HCT116 (cell line): ENCODE data around the gene FBXL17. TPM values are rescaled to one million over a fixed set of nuclear protein-coding genes. Genes with fewer than 3 reads are reported as not detected.

ENCODE experiments used
- ATAC-seq: fragments of 200-7000 bp; cut with Tn5 transposase; 2 replicates; pipeline ENCODE4 v1.9.1; 2020; ENCODE audit warnings: mild to moderate bottlenecking, moderate library complexity
- BruUV-seq: library from RNA; stranded (reverse); fragments of 400-500 nt; replicated peaks from 2 replicates; lab custom pipeline; 2021; lab: Mats Ljungman, UMichigan
- CTCF ChIA-PET: fragments of 300-600 bp; sonication (Branson Sonifier 250); formaldehyde crosslinking; loops from one replicate; lab custom pipeline; 2021; ENCODE audit warnings: antibody characterized with exemption; lab: Charles Lee
- POLR2A ChIA-PET: fragments of 300-600, 350-600 bp; sonication (Branson Sonifier 250); formaldehyde crosslinking; loops from one replicate; lab custom pipeline; 2021; ENCODE audit warnings: antibody characterized with exemption; lab: Charles Lee
- RAD21 ChIA-PET, 2 experiments: fragments of 300-600 bp; sonication (Branson Sonifier 250); formaldehyde crosslinking; loops; one replicate each; lab custom pipeline; 2023; ENCODE audit warnings: low total read pairs in 2 of 2; ENCODE audit not compliant: uncharacterized antibody in 2 of 2, unreplicated experiment in 2 of 2, low non-redundant PET in 1 of 2; lab: Charles Lee
- DNase-seq: peaks from one replicate; pipeline ENCODE4 v3.0.0-alpha.2; 2010; ENCODE audit warnings: low read depth, low spot score
- H2AFZ ChIP-seq: fragments of 200-600 bp; shearing (Covaris generic), sonication (generic); 2 replicates; pipeline ENCODE4 v1.6.1; 2017; ENCODE audit warnings: low read depth, mixed run types, mixed read lengths, antibody characterized with exemption, low read length; ENCODE audit not compliant: poor library complexity, severe bottlenecking
- H3K27ac ChIP-seq: 2 replicates; pipeline ENCODE4 v1.5.1; 2012; ENCODE audit warnings: low read depth, low read length
- H3K27me3 ChIP-seq: fragments of 200-600 bp; sonication (generic); 2 replicates; pipeline ENCODE4 v1.6.1; 2016; ENCODE audit warnings: mixed run types, low read length, mixed read lengths; ENCODE audit not compliant: insufficient read depth
- H3K36me3 ChIP-seq, 2 experiments: fragments of 200-500 bp in 1 of 2; fragments of 200-600 bp in 1 of 2; sonication (Bioruptor generic) in 1 of 2; sonication (generic) in 1 of 2; 2 replicates each; pipeline versions ENCODE4 v1.5.1 to v1.6.1; 2014 to 2016; ENCODE audit warnings: low read length in 2 of 2, inconsistent platforms in 1 of 2, mixed read lengths in 1 of 2, mixed run types in 1 of 2; ENCODE audit not compliant: insufficient read depth in 2 of 2, control insufficient read depth in 1 of 2
- H3K4me1 ChIP-seq, 2 experiments: fragments of 200-600 bp in 1 of 2; sonication (generic) in 1 of 2; 2 replicates each; pipeline versions ENCODE4 v1.5.1 to v1.6.1; 2012 to 2017; ENCODE audit warnings: low read length in 2 of 2, inconsistent platforms in 1 of 2, mild to moderate bottlenecking in 1 of 2, mixed read lengths in 1 of 2, mixed run types in 1 of 2, moderate library complexity in 1 of 2; ENCODE audit not compliant: insufficient read depth in 2 of 2, control insufficient read depth in 1 of 2
- H3K4me2 ChIP-seq: fragments of 200-600 bp; sonication (generic); 2 replicates; pipeline ENCODE4 v1.6.1; 2017; ENCODE audit warnings: mixed run types, low read length, mixed read lengths
- H3K4me3 ChIP-seq, 2 experiments: fragments of 200-600 bp in 1 of 2; sonication (generic) in 1 of 2; replicated peaks in 1 of 2; 2 replicates each; pipeline ENCODE4 v1.5.1; 2011 to 2016; ENCODE audit warnings: low read length in 2 of 2, control low read depth in 1 of 2, low read depth in 1 of 2, mild to moderate bottlenecking in 1 of 2, mixed read lengths in 1 of 2, mixed run types in 1 of 2
- H3K79me2 ChIP-seq: fragments of 200-600 bp; sonication (generic); 2 replicates; pipeline ENCODE4 v1.6.1; 2017; ENCODE audit warnings: mild to moderate bottlenecking, mixed run types, low read length, moderate library complexity, mixed read lengths; ENCODE audit not compliant: insufficient read depth
- H3K9ac ChIP-seq: fragments of 200-600 bp; sonication (generic); 2 replicates; pipeline ENCODE4 v1.6.1; 2016; ENCODE audit warnings: low read length, mixed read lengths
- H3K9me2 ChIP-seq: fragments of 200-600 bp; sonication (generic), shearing (Covaris generic); 2 replicates; pipeline ENCODE4 v1.6.1; 2017; ENCODE audit warnings: mixed run types, mild to moderate bottlenecking, moderate library complexity; ENCODE audit not compliant: insufficient read depth
- H3K9me3 ChIP-seq, 2 experiments: fragments of 200-500 bp in 1 of 2; fragments of 200-600 bp in 1 of 2; sonication (Bioruptor generic) in 1 of 2; sonication (generic) in 1 of 2; 2 replicates each; pipeline ENCODE4 v1.6.1; 2014 to 2017; ENCODE audit warnings: low read length in 2 of 2, mixed read lengths in 2 of 2, inconsistent platforms in 1 of 2, low read depth in 1 of 2, mild to moderate bottlenecking in 1 of 2, mixed run types in 1 of 2, moderate library complexity in 1 of 2; ENCODE audit not compliant: control insufficient read depth in 1 of 2, insufficient read depth in 1 of 2
- H4K20me1 ChIP-seq: fragments of 200-600 bp; sonication (generic), shearing (Covaris generic); 2 replicates; pipeline ENCODE4 v1.6.1; 2017; ENCODE audit warnings: mixed run types, mild to moderate bottlenecking, moderate library complexity; ENCODE audit not compliant: insufficient read depth
- CBX3 ChIP-seq: IDR thresholded peaks from 2 replicates; pipeline ENCODE4 v1.6.1; 2012; ENCODE audit warnings: low read depth
- CEBPB ChIP-seq: IDR thresholded peaks from 2 replicates; pipeline ENCODE4 v1.6.1; 2012; ENCODE audit warnings: low read depth
- EGR1 ChIP-seq: IDR thresholded peaks from 2 replicates; pipeline ENCODE4 v1.6.1; 2012; ENCODE audit warnings: low read depth
- FOSL1 ChIP-seq: IDR thresholded peaks from 2 replicates; pipeline ENCODE4 v1.6.1; 2012; ENCODE audit warnings: low read depth
- JUND ChIP-seq: IDR thresholded peaks from 2 replicates; pipeline ENCODE4 v1.6.1; 2012
- POLR2AphosphoS5 ChIP-seq: IDR thresholded peaks from 2 replicates; pipeline ENCODE4 v1.6.1; 2011; ENCODE audit warnings: mild to moderate bottlenecking, low read depth, low read length, moderate library complexity
- RAD21 ChIP-seq: IDR thresholded peaks from 2 replicates; pipeline ENCODE4 v1.6.1; 2012; ENCODE audit warnings: low read depth, mild to moderate bottlenecking
- SIN3A ChIP-seq: IDR thresholded peaks from 2 replicates; pipeline ENCODE4 v1.6.1; 2012; ENCODE audit warnings: low read depth
- SRF ChIP-seq: IDR thresholded peaks from 2 replicates; pipeline ENCODE4 v1.6.1; 2012; ENCODE audit warnings: low read depth
- TCF7L2 ChIP-seq: IDR thresholded peaks from 2 replicates; pipeline ENCODE4 v1.7.0; 2011; ENCODE audit warnings: borderline replicate concordance, inconsistent platforms; ENCODE audit not compliant: insufficient read depth, insufficient read length; ENCODE audit errors: extremely low read depth
- YY1 ChIP-seq: IDR thresholded peaks from 2 replicates; pipeline ENCODE4 v1.6.1; 2011; ENCODE audit warnings: low read length, low read depth, moderate library complexity, mild to moderate bottlenecking; ENCODE audit not compliant: insufficient replicate concordance; ENCODE audit errors: extremely low read depth
- ZNF274 ChIP-seq: fragments of 200-500 bp; sonication (Bioruptor generic); IDR thresholded peaks from 2 replicates; pipeline ENCODE4 v1.6.1; 2014; ENCODE audit warnings: mild to moderate bottlenecking, low read depth, low read length, inconsistent platforms
- intact Hi-C: fragments of 100-400 bp; cut with micrococcal nuclease; formaldehyde crosslinking; loops from 2 replicates; pipeline ENCODE4 v1.10.0; 2022
- total RNA-seq: library from RNA; stranded (reverse); gene quantifications from one replicate; pipeline ENCODE4 v1.2.1, GENCODE V29; 2021; ENCODE audit not compliant: unreplicated experiment
- TF ChIP-seq, protein P1 (sequence below): IDR thresholded peaks from 2 replicates; pipeline ENCODE4 v1.6.1; 2012
- TF ChIP-seq, protein P2 (sequence below), 3 experiments: fragments of 200-600 bp in 1 of 3; sonication (generic) in 1 of 3; IDR thresholded peaks in 2 of 3; conservative IDR thresholded peaks in 1 of 3; 2 replicates each; pipeline ENCODE4 v1.5.1; 2012 to 2017; ENCODE audit warnings: low read depth in 2 of 3, low read length in 2 of 3, antibody characterized with exemption in 1 of 3, borderline replicate concordance in 1 of 3, control low read depth in 1 of 3, mild to moderate bottlenecking in 1 of 3, mixed read lengths in 1 of 3, mixed run types in 1 of 3, moderate library complexity in 1 of 3; ENCODE audit not compliant: insufficient read depth in 1 of 3
- TF ChIP-seq, protein P3 (sequence below): IDR thresholded peaks from 2 replicates; pipeline ENCODE4 v1.6.1; 2012
- TF ChIP-seq, protein P4 (sequence below): IDR thresholded peaks from 2 replicates; pipeline ENCODE4 v1.6.1; 2012; ENCODE audit warnings: low read depth

Gene FBXL17
- total RNA-seq, 1 experiment from 2014 or later: 9.4 TPM

DNA sequence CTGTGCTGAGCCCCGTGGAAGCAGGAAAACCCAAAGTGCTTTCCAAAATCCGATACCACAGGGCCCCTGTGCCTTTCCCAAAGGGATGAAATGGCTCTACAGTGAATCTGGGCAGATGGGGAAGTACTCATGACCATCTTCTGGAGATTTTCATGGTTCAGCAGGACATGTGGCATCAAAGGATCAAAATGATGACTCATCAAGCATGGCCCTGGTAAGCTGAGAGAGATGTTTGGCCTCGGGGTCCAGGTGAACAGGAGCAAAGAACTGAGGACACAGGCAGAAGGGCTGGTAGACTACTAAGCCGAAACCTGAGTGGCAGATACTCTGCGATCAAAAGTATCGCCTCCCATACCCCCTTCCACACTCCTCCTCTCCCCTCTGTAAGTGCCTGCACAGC is 551.1 kb downstream of the FBXL17 start:
- intact Hi-C loops: no loop called here
- no TSS peak for BruUV-seq
- CTCF ChIA-PET: no interaction called here

DNA sequence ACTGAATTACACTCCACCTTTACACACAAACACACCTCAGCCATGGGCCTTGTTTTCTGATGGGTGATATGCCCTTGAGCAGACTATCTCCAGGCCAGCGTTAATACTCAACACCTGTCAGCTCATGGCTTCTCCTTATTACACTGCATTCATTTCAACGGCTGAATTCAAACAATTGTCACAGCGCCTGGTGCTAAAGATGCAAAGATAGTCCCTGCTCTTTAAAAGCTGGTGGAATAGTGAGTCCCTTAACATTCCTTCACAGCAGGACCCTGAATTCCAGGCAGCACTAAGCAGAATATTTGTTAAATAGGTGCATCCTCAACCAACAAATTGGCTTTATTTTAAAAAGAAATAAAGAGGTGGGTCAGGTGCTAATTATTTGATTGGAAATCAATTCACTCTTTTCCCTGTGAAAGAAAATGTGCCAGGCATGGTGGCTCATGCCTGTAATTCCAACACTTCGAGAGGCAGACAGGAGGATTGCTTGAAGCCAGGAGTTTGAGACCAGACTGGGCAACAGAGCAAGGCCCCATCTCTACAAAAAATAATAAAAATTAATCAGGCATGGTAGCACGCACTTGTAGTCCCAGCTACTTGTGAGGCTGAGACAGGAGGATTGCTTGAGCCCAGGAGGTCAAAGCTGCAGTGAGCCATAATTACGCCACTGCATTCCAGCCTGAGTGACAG is 555.4 kb downstream of the FBXL17 start:
- Histone ChIP-seq H3K4me2 (no peak overlapping the region), H2AFZ (no peak overlapping the region), H3K27ac (no peak overlapping the region), H3K9ac (no peak overlapping the region), H3K9me2 (no peaks in the 10 kb centered on the region), H3K9me3 (no peaks in the 10 kb centered on the region), H3K79me2 (no peaks in the 10 kb centered on the region), H4K20me1 (no peaks in the 10 kb centered on the region), H3K27me3 (no peaks in the 10 kb centered on the region), H3K4me1 (no peaks in the 10 kb centered on the region), H3K4me3 (no peak overlapping the region), H3K36me3 (no peaks in the 10 kb centered on the region)
- ChIA-PET CTCF (no interaction called here), POLR2A (no interaction called here), RAD21 (no interaction called here)
- BruUV-seq: no TSS peak
- no peak for ATAC-seq
- no peak for DNase-seq
- intact Hi-C loops: no loop called here
- TF ChIP-seq CBX3 (no peak), CEBPB (no peak), EGR1 (no peak), JUND (no peak), ZNF274 (no peak), TCF7L2 (no peak), YY1 (no peak), POLR2AphosphoS5 (no peak), SRF (no peak), SIN3A (no peak)
- TF ChIP-seq, protein P1, sequence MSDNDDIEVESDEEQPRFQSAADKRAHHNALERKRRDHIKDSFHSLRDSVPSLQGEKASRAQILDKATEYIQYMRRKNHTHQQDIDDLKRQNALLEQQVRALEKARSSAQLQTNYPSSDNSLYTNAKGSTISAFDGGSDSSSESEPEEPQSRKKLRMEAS: no peak
- TF ChIP-seq, protein P2, sequence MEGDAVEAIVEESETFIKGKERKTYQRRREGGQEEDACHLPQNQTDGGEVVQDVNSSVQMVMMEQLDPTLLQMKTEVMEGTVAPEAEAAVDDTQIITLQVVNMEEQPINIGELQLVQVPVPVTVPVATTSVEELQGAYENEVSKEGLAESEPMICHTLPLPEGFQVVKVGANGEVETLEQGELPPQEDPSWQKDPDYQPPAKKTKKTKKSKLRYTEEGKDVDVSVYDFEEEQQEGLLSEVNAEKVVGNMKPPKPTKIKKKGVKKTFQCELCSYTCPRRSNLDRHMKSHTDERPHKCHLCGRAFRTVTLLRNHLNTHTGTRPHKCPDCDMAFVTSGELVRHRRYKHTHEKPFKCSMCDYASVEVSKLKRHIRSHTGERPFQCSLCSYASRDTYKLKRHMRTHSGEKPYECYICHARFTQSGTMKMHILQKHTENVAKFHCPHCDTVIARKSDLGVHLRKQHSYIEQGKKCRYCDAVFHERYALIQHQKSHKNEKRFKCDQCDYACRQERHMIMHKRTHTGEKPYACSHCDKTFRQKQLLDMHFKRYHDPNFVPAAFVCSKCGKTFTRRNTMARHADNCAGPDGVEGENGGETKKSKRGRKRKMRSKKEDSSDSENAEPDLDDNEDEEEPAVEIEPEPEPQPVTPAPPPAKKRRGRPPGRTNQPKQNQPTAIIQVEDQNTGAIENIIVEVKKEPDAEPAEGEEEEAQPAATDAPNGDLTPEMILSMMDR (IDR thresholded peaks at IDR 0.05 in 2 of 3, conservative IDR thresholded peaks at IDR 0.05 in 1 of 3; ENCODE audit: borderline replicate concordance in 1 of 3, insufficient read depth in 1 of 3, low read depth in 2 of 3, low read length in 2 of 3): no peak
- TF ChIP-seq, protein P3, sequence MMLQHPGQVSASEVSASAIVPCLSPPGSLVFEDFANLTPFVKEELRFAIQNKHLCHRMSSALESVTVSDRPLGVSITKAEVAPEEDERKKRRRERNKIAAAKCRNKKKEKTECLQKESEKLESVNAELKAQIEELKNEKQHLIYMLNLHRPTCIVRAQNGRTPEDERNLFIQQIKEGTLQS: no peak
- TF ChIP-seq, protein P4, sequence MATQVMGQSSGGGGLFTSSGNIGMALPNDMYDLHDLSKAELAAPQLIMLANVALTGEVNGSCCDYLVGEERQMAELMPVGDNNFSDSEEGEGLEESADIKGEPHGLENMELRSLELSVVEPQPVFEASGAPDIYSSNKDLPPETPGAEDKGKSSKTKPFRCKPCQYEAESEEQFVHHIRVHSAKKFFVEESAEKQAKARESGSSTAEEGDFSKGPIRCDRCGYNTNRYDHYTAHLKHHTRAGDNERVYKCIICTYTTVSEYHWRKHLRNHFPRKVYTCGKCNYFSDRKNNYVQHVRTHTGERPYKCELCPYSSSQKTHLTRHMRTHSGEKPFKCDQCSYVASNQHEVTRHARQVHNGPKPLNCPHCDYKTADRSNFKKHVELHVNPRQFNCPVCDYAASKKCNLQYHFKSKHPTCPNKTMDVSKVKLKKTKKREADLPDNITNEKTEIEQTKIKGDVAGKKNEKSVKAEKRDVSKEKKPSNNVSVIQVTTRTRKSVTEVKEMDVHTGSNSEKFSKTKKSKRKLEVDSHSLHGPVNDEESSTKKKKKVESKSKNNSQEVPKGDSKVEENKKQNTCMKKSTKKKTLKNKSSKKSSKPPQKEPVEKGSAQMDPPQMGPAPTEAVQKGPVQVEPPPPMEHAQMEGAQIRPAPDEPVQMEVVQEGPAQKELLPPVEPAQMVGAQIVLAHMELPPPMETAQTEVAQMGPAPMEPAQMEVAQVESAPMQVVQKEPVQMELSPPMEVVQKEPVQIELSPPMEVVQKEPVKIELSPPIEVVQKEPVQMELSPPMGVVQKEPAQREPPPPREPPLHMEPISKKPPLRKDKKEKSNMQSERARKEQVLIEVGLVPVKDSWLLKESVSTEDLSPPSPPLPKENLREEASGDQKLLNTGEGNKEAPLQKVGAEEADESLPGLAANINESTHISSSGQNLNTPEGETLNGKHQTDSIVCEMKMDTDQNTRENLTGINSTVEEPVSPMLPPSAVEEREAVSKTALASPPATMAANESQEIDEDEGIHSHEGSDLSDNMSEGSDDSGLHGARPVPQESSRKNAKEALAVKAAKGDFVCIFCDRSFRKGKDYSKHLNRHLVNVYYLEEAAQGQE: no peak

More for the DNA sequence above, 551.1 kb downstream of the FBXL17 start:
- Histone ChIP-seq H4K20me1 (no peaks in the 10 kb centered on the region), H3K4me2 (no peak overlapping the region), H3K36me3 (no peaks in the 10 kb centered on the region), H3K27me3 (no peaks in the 10 kb centered on the region), H3K79me2 (no peaks in the 10 kb centered on the region), H2AFZ (no peak overlapping the region), H3K4me3 (no peak overlapping the region), H3K9me3 (no peaks in the 10 kb centered on the region), H3K9ac (no peak overlapping the region), H3K9me2 (no peaks in the 10 kb centered on the region), H3K4me1 (no peaks in the 10 kb centered on the region), H3K27ac (no peak overlapping the region)
- ChIA-PET POLR2A (no interaction called here), RAD21 (no interaction called here)
- TF ChIP-seq RAD21 (no peak), SRF (no peak), FOSL1 (no peak)
- no peak for ATAC-seq
- no peak for DNase-seq
